HG02759 (cell line): Measurements from ENCODE around the gene MPPED2.

Source experiments
- ATAC-seq: cut with Tn5 transposase; IDR thresholded peaks from one replicate; pipeline ENCODE4 v1.9.1; 2021; ENCODE audit warnings: mild to moderate bottlenecking, moderate library complexity; ENCODE audit not compliant: unreplicated experiment

The MPPED2 gene

GRCh38 chr11:30365793-30366517 lies 220.2 kb downstream of the MPPED2 start:
- peak; percentile 42 for ATAC-seq

- no peak for ATAC-seq
Measured at GRCh38 chr11:30364837-30365482, 221.2 kb downstream of the MPPED2 start.

GRCh38 chr11:30364139-30364836 lies 221.9 kb downstream of the MPPED2 start:
- ATAC-seq, result no peak

- ATAC-seq, result no peak
Measured at GRCh38 chr11:30360741-30361140, 225.4 kb downstream of the MPPED2 start.
